Measurements from ENCODE around the gene TSR2.

DNA sequence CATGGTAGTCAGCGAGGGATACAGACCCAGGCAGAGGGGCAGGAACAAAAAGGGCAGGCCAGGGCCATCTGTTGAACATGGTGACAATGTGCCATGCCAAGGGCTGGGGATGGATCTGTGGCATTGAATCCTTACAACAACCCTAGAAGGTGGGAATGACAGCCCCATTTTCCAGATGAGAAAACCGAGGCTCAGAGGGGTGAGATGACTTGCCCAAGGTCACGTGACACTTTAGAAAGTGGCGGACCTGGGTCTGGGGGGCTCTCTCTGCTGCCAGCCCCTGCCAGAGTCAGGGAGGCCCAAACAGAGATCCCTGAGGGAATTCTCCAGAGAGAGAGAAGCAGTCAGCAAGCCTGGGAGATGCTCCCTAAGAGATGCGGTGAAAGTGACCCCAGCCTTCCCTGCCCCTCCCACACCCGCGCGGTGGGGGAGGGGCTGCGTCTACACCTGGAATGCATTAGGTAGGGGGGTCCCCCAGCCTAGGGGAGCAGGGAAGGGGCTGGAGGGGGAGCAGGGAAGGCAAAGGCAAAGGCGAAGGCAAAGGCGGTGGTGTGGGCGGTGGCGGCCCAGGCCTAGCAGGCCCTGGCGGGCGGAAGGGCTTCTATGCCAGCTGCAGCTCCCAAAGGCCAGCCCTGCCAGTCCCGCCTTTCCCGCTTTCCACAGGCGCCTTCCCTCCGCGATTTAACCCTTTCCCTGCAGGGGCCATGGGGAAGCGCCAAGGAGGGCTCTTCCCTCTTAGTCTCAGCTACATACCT lies 42.8 kb downstream of the TSR2 start:
- TF ChIP-seq, protein P1, sequence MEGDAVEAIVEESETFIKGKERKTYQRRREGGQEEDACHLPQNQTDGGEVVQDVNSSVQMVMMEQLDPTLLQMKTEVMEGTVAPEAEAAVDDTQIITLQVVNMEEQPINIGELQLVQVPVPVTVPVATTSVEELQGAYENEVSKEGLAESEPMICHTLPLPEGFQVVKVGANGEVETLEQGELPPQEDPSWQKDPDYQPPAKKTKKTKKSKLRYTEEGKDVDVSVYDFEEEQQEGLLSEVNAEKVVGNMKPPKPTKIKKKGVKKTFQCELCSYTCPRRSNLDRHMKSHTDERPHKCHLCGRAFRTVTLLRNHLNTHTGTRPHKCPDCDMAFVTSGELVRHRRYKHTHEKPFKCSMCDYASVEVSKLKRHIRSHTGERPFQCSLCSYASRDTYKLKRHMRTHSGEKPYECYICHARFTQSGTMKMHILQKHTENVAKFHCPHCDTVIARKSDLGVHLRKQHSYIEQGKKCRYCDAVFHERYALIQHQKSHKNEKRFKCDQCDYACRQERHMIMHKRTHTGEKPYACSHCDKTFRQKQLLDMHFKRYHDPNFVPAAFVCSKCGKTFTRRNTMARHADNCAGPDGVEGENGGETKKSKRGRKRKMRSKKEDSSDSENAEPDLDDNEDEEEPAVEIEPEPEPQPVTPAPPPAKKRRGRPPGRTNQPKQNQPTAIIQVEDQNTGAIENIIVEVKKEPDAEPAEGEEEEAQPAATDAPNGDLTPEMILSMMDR (IDR thresholded peaks at IDR 0.05; ENCODE audit: low read depth, low read length) = no peak
- no peak for TF ChIP-seq EZH2phosphoT487 (IDR thresholded peaks at IDR 0.05; ENCODE audit: low read depth)

All from OCI-LY3 (cell line).